HG02759 (cell line): ENCODE results near the gene LDLRAD3.

Experiments used
- ATAC-seq: cut with Tn5 transposase; IDR thresholded peaks from one replicate; pipeline ENCODE4 v1.9.1; 2021; ENCODE audit warnings: mild to moderate bottlenecking, moderate library complexity; ENCODE audit not compliant: unreplicated experiment

LDLRAD3 gene

DNA sequence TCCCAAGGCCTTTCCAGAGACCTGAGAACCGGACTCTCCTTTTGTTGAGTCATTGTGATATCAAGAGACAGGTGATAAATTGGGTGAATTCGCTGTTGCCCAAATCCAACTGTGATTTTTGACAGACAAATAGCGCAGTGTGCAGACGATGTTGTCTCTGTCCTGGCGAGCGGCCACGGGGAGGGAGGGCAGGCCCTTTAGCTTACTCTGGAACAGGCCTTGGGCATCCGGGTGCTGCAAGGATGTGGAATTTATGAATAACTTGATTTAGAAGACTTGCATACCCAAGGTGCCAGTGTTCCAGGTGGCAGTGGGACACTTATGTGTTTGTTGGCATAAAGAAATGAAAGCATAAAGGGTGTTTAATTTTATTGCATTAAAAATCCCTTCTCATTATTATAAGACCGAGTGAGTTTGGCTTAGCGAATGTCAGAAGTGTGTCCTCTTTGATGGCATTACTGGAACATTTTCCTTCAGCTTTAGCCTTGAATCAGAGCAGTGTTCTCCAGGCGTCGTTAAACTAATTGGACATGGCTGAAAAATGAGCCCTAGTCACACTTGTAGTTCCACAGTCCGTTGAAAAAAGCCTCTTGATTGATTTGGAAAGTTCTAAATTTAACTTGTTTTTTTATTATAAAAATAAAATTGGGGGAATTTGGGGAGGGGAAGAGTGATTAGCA, 9.4 kb downstream of the LDLRAD3 start:
- no peak for ATAC-seq

DNA sequence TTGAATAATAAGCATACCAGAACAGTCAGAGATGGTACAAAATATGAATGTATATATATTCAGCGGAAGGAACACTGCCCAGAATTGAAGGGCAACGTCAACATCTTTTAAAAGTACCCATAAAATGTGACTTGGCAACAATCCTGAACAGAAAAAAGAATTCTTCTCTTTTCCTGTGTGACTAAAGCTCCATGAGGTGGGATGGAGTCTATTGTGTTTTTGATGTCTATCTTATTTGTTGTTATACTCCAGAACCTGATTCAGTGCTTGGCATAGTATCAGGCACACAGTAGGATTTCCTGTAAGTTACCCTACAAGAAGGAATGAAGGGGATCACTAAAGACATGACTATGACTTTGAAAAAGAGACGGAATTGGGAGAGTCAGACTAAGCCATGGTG, 10.3 kb downstream of the LDLRAD3 start:
- ATAC-seq, result no peak

GRCh38 chr11:35955636-35956035, 11.8 kb downstream of the LDLRAD3 start:
- no peak for ATAC-seq

DNA sequence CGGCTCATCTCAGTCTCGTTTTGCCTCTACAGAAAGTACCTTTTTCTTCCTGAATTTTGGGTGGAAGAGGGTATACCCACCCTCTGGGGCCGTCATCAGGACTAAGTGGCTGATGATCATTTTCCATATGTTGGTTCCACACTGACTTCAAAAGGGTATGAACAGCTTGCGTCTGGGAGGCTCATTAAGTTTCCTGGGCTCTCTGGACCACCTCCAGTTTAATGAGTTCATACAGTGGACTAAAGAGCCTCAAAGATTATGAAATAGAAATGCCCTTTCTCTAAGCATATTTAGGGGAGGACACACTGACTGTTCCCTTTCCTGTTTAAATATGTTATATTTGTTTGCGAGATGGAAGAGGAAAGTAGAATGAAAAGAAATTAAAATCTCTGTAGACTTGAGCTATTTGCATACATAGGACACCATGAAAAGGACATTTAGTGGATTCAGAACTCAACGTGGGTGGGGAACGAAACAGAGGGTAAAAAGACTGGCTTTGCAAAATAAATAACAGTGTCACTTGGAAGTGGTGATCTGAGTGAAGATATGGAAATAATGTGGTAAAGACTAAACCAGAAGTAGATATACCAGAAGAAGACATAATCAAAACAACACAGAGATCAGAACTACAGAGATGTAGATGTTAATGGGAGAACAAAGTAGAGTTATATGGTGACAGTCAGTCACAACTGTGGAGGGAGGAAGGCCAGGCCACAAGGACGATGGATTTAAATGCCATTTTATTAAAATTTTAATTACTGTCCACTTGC, 18.7 kb downstream of the LDLRAD3 start:
- no peak for ATAC-seq

- ATAC-seq, result no peak
Measured at GRCh38 chr11:35963911-35964310, 20.0 kb downstream of the LDLRAD3 start.

DNA sequence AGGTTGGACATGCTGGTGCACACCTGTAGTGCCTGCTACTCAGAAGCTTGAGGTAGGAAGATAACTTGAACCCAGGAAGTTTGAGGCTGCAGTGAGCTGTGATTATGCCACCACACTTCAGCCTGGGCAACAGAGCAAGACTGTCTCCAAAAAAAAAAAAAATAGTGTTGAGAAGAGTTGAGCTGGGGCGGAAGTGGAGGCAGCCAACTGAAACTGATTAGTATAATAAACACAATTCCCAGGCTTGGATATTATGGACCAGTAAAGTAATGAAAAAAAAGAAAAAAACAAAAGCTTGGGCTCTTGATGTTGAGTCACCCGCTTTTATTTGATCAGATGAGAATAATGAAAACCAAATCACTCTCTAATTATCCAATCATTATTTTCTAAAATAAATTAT, 21.0 kb downstream of the LDLRAD3 start:
- ATAC-seq, result no peak

DNA sequence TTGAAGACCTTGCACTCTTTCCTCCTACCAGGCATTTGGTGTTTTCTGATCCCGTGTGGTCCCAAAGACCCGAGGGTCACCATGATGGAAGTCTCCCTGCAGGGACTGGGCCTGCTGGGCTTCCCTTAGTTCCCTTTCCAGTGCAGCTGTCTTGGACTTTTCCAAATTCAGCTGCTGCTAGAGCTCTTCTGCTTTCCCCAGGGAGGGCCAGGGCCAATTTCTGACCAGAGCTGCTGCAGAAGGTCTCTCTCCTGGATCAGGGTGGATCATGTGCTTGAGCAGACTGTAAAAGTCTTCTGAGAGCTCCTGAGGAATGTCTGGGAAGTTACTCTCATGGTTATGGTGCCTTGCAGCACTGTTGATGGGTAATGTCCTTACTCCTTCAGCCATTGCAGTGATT, 23.2 kb downstream of the LDLRAD3 start:
- no peak for ATAC-seq

DNA sequence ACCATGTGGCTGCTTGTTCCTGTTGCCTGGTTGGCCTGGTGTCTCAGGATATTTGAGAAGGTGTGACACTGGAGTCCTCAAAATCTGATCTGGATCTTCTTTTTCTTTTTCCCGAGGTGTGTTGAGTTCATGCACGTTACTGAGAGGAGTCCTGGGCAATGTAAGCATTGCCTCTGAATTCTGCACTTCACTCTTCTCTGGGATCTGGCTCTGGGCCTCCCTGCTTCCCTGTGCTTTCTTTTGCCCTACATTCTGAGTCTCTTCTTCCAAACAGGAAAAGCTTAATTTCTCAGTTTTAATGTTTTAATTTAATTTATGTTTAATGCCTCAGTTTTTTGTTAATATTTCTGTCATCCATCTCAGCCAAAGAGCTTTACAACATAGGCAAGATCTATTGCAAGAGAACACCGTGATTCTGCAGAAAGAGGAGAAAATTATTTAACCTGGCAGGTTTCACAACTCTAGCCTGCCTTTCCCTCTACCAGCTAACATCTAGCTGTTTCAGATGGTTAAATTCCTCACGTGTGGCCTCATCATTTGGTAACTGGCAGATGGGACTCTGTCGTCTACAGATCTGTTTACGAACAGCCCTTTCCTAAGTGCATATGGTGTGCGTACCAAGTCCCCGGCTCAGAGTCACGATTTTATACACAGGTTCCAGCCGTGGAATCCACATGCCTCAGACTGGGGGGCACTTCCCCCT, 24.7 kb downstream of the LDLRAD3 start:
- ATAC-seq, result no peak

GRCh38 chr11:35969089-35970042, 25.5 kb downstream of the LDLRAD3 start:
- no peak for ATAC-seq

DNA sequence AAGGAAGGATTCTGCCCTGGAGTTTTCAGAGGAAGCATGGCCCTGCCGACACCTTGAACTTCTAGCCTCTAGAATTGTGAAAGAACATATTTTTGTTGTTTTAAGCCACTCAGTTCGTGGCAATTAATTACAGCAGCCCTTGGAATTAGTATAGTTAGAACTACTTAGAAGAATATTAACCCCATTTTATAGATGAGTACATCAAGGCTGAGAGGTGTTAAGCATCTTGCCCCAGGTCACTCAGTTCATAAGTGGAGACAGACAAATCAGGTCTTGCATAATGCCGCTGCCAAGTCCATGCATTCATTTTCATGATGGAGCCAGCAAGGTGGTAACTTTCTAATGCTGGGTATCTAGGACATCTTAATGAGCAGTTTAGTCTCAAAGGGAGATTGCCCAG, 26.6 kb downstream of the LDLRAD3 start:
- ATAC-seq, result no peak

GRCh38 chr11:35971841-35972422, 28.1 kb downstream of the LDLRAD3 start:
- ATAC-seq, result no peak

DNA sequence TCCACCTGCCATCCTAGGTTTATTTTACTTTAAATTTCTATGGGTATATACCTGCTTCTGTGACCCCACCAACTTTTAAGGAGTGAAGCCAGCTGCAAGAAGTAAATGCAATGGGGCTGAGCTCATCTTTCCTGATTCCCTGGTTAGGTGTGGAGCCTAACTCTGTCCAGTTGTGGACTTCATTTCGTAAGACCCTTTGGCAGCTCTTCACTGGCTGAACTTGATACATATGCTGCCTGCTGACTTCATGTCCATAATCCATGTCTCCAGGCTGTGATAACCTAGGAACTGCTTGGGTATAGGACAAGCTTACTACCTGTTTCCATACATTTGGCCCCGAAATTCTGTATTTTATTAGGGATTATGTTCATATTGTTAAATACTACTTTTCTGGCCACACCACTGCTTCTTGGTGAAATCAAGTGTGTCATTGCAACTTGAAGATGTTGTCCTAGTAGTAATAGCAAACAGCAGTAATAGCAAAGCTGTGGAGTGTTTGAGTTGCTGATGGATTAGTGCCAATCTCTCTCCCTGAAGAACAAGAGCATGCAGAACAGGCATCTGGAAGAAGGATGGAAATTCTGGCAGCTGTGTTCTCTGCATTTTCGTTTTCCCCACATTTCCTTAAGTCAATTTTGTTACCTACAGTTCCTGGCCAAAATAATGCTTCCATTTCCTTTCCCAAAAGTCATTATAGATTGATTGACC, 31.2 kb downstream of the LDLRAD3 start:
- no peak for ATAC-seq

DNA sequence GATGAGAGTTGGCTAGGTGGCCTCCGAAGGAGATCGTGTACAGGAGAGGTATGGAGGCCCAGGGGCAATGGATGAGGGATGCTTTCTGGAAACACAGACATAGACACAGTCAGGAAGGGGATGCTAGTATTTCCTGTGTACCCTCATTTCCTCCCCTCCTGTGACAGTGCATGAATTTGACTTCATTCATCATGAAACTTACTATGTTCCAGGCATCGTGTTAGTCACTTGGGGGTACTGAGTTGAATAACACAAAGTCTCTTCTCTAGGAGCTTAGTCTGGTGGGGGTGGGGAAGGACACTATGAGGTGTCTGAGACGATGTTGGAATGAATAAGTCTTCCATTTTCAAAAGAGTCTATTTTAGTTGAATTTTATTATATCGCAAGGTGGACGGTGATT, 32.6 kb downstream of the LDLRAD3 start:
- no peak for ATAC-seq

DNA sequence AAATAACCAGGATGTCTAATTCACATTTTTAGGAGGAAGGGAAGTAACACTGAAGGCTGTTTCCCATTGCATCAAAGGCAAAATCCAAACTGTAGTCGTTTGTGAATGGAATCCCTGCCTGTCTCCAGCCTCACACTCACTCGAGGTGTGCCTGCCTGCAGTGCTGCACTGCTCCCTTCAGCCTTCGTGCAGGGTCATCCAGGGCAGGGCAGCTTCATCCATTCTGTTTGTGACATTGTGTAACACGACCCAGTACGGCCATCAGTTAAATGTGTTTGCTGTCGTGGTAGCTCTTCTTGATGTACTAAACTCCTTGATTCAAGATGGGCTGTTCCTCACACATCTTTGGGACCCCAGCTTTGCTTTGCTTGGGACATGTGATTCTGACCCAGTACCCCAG, 34.3 kb downstream of the LDLRAD3 start:
- no peak for ATAC-seq

DNA sequence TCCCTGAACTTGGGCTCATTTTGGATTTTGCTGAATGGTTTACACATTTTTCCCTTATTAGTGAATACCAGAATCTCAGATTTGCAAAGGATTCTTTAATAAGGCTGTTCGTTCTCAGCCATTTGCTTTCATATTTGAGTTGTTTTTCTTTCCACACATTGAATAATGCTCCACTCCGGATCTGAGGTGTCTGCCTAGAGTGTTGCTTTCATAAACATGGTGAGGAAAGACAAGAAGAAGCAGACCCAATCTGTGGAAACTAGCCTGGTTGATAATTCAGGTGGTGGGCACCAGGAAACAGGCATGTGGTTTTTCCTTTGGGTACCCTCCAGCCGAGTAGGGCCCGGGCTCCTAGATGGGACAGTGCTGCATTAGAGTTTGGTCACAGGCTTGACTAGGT, 35.0 kb downstream of the LDLRAD3 start:
- no peak for ATAC-seq

DNA sequence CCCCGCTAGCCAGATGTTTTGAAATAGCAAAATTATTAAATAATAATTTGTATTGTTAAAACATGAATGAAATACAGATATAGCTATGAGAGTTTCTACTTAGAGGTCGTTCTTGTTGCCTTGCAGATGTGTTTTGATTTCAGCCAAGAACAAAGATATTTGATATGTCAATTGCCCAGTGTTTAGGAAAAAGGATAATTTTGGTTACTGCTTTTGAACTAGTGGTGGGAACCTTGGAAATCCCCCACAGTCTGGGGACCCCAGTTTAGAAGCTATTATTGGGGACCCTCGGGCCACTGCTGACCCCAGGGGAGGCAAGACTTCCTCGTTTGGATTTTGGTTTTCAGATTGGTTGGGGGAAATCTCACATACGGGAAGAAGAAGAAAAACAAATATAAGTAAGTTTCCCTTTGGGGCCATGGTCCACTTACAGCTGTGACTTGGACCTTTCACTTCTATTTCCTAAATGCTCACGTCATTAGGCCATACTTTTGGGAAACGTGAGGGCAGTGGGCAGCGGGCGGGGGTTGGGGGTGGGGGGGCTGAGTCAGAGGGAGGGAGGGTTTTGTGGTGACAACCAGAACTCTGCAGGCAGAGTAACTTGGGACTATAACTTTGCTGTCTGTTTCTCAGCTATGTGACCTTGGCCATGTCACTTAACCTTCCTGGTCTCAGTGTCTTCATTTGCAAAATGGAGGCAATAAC, 37.0 kb downstream of the LDLRAD3 start:
- no peak for ATAC-seq

DNA sequence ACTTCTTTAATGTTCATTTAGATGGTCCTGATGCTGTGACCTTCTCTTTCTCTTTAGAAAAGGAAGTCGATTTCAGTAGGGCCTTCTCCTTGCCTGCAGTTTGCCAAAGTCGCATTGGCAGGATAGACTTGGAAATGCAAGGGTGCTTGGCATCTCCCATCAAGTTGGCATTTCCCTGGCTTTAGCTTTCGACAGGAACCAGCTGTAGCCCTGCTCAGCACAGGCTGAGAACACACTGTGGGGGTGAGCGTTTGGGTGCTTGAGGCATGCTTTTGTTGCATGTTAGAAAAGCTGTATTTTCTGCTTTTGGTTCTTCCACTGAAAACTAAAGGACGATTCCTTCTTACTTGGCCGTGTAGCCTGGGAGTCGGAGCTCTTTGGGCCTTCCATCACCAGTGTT, 37.7 kb downstream of the LDLRAD3 start:
- no peak for ATAC-seq

DNA sequence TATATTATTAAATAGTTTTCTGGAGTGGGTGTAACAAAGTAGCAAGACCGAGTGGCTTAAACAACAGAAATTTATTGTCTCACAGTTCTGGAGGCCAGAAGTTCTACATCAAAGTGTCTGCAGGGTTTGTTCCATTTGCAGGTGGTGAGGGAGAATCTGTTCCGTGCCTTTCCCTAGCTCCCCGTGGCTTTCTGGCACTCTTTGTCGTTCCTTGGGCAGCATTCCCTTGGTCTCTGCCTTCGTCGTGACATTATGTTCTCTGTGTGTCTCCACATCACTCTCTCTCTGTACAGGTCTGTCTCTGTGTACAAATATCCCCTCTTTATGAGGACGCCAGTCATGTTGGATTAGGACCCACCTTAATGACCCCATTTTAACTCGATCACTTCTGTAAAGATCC, 38.2 kb downstream of the LDLRAD3 start:
- no peak for ATAC-seq

- no peak for ATAC-seq
Measured at GRCh38 chr11:35983981-35984380, 40.1 kb downstream of the LDLRAD3 start.
